NCI-H2196 (cell line): Measurements from ENCODE around the gene JCAD.

ENCODE experiments used
- DNase-seq: peaks from one replicate; lab custom pipeline; 2025; ENCODE audit not compliant: unreplicated experiment; lab: John Stamatoyannopoulos, UW

The JCAD gene

DNA sequence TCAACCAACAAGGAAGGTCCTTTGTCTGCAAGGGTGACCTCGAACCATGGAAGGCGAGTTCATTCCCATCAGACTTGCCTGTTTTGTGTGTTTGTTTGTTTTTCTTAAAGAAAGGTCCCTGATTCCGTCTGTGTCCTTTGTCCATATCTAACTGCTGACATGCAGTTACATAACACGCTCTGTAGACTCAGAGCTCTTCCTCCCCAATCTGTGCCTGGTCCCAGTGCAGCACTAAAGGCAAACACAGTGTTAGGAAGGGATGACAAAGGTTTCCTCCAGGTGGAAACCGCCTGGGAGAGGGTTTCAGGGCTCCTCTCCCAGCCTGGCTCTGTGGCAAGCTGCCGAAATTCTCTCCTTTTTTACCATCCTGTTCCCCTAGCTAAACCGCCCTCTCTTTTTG is 13.4 kb downstream of the JCAD start:
- DNase-seq, result no peak

DNA sequence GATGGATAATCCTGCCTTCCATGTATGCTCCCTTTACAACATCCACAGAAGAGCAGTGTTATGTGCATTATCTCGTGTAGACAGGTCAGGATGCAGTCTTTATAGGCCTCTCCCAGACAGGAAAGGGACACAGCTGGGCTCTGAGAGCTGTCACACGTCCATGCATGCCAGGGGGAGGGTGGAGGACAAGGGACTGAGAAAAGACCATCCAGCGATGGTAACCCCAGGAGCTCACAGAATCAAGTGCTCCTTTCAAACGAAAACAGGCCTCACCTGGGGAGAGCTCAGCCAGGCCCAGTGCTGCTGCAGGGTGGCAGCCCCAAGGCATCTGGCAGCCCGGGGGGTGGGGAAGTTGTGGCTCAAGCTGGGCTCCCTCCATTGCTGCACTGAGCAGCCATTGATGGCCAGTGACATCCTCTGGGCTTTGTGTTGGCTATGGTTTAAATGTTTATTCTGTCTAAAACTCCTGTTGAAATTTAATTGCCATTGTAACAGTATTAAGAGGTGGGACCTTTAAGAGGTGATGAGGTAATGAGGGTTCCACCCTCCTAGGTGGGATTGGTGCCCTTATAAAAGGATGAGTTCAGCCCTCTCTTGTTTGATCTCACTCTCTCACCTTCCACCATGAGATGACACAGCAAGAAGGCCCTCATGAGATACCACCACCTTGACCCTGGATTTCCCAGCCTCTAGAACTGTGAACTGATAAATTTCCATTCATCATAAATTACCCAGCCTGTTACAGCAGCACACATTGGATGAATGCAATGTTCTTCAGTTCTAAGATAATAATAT is 15.7 kb downstream of the JCAD start:
- no peak for DNase-seq

DNA sequence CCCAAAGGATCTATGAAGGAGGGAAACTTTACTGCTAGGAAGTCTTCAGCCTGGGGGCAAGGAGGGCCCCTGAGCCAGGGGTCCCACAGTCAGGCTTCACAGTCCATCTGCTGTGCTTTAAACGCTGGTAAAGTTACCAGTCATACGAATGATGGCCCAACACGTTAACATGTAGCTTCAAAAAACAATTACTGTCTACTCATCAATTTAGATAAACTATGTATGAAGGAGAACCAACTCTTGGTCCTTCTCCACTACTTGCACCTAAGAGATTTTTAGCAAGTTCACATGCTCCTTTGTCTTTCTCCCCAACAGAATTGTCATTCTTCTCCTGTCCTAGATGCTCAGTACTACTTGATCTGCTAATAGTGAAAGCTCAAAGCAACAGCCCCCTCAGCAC is 16.6 kb downstream of the JCAD start:
- no peak for DNase-seq

DNA sequence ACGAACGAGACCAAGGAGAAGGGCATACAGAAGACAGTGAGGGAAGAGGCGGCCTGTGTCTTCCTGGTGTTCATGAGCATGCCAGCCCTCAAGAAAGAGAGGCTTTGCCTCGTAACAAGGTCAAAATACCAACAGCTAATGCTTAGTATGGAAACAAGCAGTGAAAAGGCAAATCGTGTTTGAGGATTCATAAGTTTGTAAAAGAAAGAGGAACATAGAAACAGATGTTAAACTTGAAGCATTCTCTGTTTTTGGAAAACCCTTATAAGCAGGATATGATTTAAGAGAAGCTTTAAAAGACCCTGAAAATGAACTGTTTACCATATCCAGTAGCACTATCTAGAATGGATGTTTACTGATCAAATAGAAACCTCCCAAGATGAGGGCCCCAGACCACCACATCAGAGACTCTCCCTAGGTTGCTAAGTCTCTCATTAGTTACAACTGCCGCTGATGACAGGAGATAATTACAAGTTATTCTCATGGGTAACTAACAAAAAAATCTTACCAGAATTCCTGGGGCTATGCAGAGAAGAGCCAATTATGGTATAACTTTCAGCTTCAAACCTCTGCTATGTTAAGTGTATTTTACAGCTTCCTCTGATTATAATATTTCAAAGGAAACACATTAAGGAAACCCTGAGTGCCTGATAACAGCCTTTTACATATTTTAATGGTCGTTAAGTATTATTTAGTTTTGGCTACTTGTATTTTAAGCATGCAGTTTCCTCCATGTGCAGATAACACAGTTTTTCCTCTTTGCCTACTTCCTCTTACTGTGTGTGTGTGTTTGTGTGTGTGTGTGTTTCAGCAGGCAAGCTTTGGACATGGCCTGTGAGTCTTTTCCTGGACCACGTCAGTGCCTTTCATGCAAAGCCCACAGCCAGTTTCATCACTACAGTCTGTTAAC is 17.9 kb downstream of the JCAD start:
- no peak for DNase-seq

DNA sequence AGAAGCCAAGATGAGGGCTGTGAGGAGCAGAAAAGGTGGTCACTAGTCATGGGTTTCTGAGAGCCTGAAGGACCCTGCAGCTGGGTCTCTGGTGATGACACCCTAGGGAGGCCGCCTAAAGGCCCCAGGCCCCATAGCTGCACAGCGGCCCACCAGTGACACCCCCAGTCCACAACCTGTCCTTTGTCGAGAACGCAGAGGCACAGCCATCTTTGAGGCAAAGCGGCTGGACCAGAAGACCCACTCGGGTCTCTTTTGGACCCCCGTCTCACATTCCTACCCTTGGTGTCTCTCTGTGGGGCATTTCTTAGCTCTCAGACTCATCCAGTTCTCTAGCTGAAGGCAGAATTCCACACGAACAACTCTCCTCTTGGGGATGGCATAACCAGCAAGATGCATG is 18.8 kb downstream of the JCAD start:
- no peak for DNase-seq

DNA sequence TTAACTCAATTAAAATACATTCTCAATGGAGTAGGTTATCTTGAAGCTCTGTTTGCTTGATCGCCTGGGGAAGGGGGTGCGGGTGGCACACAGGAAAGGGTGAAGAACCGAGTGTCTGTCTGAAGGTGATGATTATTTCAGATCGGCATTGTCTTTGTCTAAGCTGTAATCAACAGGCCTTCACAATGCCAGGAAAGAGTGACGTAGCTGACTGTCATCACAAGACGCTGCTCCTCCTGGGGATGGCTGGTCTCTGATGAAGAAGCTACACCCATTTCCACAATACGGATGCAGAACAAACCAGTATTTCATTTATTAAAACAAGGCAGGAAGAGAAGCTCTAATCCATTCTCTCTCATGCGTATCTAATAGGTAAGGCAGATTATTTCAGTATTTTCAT is 19.4 kb downstream of the JCAD start:
- DNase-seq, result no peak

DNA sequence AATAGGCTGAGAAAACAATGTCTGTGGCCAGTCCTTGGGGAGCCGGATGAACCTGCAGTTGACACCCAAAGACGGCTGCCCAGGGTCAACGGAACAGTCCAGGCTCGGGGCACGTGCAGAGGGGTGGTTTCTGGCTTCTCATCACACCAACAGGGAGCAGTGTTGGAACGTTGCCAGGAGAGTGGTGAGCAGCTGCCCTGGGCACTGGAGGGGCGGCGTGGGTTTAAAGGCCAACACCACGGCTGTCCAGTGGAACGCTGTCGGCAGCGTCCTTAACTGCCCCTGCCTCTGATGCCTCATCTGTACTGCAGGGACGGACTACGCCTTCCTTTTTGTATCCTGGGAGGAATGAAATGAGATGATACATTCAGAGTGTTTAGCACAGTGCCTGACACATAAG is 19.8 kb downstream of the JCAD start:
- DNase-seq, result no peak

DNA sequence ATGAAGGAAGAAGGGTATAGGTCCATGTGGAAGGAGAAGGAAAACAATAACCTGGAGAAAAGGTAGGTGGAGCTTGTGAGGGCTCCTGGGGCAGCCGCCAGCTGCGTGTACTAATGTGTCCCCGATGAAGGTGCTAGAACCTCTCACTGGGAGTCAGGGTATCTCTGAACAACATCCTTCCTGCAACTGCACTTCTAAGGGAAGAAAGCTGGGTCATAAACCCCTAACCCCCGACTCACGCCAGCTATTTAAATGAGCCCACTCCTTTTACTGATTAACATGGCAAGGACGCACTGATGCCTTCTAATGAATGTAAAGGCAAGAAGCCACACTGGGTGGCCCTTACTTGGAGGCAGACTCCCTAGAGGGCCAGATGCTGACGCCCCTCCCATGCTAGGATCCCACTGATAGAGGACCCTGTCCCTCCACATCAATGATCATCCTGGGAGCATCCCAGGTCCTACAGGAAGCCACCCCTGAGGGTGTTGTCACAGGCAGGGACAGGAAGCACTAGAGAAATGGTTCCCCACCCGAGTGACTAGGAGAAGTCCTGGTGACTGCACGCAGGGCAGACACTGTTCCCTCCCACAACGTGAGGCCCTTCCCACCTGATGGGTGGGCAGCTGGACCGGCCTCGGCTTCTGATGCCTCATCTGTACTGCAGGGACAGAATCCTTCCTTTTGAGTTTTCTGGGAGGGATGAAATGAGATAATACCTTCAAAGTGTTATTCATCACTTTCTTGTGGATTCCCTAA is 20.4 kb downstream of the JCAD start:
- no peak for DNase-seq

DNA sequence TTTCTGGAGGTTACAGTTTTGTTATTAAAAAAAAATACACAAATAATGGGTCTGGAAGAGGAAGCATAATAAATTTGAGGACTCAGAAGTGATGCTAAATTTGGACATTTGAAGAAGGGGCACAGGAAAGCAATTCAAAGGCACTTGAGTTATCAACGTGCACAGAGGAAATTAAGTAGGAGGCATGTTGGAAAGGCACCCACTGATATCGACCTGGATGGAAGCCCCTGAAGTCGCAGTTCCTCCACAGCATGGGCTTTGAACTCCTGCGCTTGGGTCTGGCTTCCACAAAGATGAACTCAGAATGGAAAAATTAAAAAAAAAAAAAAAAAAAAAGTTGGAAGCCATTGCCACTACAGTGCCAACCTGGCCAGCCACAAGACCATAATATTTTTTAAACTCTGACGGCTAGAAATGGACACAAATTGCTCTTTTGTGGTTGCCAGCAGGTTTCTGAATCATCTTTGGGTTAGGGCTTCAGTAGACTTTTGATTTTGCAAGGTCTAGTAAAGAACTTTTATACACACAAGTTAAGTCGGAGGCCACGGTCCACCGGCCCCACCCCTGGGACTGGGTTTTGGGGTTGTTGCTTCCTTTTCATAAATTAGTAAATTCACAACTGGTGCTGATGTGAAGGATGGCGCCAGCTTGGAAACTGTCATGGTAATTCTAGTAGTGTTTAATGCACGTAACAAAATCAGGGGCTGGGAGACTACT is 21.6 kb downstream of the JCAD start:
- no peak for DNase-seq

DNA sequence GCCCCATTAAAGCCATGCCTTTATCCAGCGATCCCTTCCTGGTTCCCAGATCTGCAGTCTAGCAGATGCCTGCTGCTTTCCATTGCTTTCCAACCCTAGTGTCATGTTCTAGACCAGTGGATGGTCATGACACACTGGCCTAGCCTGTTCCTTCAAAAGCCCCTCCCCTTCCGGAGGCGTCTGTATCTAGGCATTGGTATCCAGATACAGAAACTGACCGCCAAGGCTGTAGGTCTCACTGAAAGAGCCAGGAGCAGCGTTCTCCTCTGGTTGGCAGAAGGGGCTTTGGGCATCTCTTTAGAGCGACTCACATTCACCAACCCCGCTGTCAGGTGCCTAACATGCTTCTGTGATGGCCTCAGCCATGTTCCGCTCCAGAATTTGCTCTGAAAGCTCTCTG is 22.6 kb downstream of the JCAD start:
- no peak for DNase-seq

DNA sequence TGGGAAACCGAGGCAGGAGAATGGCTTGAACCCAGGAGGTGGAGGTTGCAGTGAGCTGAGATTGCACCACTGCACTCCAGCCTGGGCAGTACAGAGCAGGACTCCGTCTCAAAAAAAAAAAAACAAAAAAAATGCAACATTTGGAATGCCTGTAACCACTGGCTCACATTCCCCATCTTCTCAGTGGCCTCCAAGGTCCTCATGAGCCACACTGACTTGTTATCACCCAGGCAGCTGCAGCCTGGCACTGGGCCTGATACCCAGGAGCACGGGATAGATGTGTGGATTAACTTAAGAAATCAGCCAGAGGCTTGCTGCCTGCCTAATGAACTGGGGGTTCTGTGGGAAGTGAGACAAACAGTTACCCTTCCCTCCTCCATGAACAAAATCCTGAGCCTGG is 23.0 kb downstream of the JCAD start:
- no peak for DNase-seq

DNA sequence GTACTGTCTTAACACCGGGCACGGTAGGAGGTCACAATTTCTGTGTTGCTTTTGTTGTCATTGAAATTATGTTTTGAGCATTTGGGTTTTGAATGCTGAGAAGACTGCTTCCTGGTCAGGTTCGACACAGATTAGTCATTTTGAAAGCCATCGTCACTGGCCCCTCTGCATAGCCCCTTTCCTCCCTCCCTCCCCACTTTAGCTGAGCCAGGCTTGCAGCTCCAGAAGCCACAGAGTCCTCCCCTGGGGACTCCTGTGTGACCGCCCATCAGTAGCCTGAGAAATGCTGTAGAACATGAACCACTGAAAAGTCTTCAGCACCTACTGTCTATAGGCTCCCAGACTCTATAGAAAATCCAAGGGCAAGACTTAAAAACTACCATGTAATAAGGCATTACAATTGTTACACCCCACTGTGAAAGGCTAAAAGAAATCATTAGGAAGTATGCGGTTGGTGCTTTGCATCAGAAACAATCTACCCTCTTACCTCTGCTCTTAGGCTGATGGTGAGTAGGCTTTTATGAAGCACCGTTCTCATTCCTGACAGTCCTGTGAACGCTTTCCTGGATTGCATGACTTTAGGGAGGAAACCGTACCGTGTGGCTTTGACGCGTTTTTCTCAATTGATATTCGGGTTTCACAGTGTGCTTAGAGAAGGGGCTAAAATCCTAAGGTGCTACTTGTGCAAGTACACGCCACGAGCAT is 24.8 kb downstream of the JCAD start:
- DNase-seq, result no peak

DNA sequence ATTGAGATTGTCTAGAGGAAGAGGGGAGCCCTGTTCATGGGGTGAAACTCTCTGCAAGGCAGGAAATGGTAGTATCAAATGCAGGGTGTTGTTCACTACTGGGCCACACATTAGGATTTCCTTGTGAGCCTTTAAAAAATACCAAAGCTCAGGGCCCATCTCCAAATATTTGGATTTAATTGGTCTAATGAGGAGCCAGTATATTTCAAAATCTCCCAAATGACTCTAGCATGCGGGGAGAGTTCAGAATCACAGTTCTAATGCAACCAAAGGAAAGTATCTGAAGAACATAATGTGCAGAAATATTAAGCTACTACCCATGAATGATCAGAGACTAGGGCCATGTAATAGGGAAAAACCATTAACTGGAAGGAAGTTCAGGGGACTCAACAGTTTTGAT is 27.3 kb downstream of the JCAD start:
- DNase-seq, result no peak

DNA sequence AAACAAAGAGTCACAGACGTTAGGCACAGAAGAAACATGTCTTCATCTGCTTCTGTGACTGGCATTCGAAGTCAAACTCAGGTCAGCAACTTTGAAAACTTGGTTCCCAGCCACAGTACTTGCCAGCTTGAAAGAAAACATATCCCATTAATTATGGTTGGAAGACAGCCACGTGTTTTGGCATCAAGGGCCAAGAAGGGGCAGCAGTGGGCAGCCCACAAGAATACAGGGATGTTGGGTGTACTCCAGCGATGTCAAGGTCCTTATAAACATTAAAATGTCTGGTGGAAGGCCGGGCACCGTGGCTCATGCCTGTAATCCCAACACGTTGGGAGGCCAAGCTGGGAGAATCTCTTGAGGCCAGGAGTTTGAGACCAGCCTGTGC is 29.5 kb downstream of the JCAD start:
- no peak for DNase-seq

DNA sequence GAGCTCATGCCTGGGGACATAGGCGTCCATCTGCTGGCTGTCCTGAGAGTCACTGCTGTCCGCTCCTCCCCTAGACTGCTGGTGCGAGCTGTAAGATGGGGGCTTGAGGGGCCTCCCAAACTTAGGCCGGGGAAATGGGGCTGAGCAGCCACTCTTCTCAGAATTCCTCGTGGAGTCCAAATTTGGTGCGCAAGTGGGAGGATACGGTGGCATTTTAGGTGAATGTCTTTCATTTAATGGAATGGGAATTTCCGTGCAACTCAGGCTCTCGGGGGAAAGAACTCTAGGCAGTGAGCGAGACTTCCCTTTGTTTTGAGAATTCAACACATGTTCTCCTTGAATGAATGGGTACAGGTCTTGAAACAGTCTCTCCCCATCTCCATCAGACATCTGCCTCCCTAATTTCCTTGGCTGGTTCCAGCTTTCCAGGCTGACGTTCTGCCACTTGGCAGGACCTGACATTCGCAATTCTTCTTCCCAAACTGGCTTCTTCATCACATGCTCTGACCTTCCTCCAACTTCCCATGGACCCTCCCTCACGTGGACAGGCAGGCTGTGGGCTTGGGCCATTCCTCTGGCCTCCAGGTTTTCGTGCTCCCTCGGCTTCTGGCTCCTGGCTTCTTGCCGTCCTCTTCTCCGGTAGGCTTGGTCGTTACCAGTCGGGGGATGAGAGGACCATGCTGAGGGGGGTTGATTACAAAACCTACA is 30.1 kb downstream of the JCAD start:
- DNase-seq, result no peak

DNA sequence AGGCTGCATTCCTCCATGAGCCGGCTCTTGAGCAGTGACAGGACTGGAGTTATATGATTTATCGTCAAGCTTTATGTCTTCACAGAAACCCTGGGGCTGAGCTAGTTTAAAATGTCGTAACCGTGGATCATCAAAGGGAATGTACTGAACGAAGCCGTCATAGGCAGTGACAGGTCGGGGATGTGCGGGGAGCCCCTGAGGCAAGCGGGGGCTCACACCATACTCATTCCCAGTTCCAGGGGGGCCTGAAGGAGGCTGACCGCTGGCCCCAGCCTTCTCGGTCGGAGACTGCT is 30.7 kb downstream of the JCAD start:
- DNase-seq, result no peak

DNA sequence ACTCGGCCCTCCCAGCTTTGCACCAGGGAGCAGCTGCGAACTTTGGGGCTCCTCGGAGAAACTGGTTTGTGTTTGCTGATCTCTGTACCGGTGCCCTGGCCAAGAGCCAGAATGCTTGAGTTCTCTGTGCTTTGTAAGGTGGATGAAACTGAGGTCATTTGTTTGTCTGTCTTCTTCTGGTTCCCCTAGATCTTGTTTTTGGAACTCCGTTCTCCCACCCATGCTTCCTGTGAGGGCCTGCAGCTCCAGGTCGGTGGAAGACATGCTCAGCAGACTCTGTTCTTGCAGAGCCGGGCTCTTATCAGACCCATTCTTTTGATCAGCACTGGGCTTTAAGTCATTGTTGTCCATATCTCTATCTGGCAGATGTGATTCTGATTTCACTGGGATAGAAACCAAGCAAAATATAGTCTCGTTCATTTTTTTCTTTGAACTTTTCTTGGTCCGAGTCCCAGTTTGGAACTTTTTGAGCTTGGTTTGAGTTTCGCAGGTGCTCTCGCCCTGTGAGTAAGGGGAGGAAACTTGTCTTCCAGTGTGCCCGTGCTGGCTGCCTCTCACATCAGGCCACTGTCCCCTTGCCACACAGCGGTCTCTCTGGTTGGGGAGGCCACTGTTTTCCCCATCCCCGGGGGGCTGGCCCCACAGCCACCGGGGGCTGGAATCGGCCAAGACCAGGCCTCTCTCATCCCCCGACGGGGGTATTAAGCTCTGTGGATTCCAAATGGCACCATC is 31.2 kb downstream of the JCAD start:
- DNase-seq, result no peak

DNA sequence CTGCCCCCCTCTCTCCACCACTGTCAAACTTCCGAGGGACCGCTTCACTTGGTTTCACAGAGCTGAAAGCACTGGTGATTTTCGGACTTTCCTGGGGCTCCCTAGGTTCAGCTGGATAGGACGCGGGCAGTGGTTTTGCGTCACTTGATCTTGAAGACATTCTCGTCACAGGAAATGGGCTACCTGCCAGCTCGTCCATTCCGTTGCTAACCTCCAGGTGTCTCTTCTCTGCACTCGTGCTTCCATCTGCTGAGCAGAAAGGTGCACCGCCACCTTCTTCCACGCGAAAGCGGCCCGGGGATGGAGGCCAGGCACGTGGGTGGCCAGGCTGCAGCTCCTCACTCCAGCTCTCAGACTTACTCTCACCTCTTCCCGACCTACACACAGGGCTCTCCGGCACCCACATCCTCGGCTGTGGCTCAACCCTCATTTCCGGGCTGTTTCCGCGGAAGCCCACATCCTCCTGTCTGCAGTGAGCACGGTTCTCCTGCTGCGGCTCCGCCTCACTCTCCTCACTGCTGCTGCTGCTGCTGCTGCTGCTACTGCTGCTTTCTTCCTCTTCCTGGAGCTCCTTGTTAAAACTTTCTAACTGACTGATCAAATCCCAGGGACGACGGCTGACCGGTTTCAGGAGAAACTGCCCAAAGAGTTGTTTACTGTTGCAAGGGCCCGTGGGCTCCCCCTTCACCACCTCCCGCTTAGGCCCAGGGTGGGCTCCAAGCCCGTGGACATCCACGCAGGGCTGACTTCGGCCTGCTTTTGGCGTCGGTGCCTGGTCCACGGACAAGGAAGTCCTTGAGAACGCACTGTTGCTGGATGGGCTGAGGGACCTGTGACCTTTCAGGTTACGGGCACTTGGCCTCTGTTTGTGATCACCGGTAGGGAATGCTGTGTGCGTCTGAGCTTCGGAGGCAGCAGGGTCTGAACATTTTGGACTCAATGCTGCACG is 32.1 kb downstream of the JCAD start:
- peak; percentile 7 for DNase-seq
